ENCODE measurements around the gene CDH23.

Gene CDH23

DNA sequence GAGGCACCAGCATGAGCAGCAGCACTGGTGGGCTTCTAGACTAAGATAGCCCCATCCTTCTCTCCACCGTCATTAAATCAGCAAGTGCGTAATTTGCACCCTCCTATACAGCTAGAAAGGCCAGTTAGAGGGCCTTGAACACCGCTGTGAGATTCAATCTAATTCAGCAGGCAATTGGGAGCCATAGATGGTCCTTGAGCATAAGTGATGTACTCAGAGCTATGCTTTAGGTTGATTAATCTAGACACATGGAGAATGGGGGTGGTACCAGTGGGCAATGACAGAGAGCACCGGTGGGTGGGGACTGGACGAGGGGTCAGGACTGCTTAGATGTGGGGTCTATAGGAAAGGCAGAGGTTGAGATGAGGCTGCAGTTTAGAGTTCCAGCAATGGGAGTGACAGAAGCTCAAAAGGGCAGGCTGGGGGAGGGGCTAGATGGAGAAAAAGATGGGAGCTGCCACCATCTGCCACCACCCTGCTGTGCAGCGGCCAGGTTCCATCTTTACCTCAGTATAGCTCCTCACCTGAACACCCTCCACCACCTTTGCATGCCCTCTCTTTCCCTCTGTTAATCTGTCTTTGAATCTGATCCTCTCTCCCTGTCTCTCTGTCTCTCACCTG is 235.6 kb downstream of the CDH23 start:
- H3K4me1 ChIP-seq (ENCODE audit: control insufficient read depth in 1 of 2, insufficient read depth in 1 of 2, low read depth in 1 of 2, low read length in 1 of 2): peaks cover 30 to 39% of the 10 kb centered on the region in 2 experiments
- no peaks in the 10 kb centered on the region for H3K27me3 ChIP-seq
- no peak overlapping the region for H3K27ac ChIP-seq
- no peaks in the 10 kb centered on the region for H3K36me3 ChIP-seq
- H3K4me3 ChIP-seq (ENCODE audit: low read depth in 1 of 2, low read length in 1 of 2): no peak overlapping the region
- no peaks in the 10 kb centered on the region for H3K9me3 ChIP-seq
- TF ChIP-seq, protein P1, sequence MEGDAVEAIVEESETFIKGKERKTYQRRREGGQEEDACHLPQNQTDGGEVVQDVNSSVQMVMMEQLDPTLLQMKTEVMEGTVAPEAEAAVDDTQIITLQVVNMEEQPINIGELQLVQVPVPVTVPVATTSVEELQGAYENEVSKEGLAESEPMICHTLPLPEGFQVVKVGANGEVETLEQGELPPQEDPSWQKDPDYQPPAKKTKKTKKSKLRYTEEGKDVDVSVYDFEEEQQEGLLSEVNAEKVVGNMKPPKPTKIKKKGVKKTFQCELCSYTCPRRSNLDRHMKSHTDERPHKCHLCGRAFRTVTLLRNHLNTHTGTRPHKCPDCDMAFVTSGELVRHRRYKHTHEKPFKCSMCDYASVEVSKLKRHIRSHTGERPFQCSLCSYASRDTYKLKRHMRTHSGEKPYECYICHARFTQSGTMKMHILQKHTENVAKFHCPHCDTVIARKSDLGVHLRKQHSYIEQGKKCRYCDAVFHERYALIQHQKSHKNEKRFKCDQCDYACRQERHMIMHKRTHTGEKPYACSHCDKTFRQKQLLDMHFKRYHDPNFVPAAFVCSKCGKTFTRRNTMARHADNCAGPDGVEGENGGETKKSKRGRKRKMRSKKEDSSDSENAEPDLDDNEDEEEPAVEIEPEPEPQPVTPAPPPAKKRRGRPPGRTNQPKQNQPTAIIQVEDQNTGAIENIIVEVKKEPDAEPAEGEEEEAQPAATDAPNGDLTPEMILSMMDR (IDR thresholded peaks at IDR 0.05): no peak

DNA sequence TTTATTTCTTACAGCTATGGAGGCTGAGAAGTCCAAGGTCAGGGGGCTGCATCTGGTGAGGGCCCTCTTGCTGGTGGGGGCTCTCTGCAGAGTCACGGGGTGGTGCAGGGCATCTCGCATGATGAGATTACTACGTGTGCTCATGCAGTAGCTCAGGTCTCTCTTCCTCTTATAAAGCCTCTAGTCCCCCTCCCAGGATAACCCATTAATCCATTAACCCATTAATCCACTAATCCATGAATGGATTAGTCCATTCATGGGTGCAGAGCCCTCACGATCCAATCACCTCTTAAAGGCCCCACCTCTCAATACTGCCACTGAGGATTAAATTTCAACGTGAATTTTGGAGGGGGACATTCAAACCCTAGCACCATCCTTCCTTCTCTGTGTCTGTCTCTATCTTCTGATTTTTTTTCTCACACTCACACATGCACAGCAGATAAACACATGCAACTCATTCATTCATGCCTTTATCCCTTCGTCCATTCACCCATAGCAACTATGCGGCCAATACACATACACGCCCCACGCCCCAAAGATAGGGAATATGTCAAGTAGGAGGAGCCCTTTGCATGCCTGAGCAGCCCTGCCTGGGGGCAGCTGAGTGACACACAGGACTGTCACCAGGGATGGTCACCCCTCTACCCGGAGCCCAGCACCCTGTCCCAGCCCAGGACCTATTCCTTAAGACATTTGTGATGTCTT is 236.3 kb downstream of the CDH23 start:
- H3K4me1 ChIP-seq (ENCODE audit: control insufficient read depth in 1 of 2, insufficient read depth in 1 of 2, low read depth in 1 of 2, low read length in 1 of 2): peaks cover 34 to 42% of the 10 kb centered on the region in 2 experiments
- H3K27me3 ChIP-seq: no peaks in the 10 kb centered on the region
- TF ChIP-seq, protein P1 (IDR thresholded peaks at IDR 0.05): no peak
- no peak overlapping the region for H3K4me3 ChIP-seq (ENCODE audit: low read depth in 1 of 2, low read length in 1 of 2)
- no peak overlapping the region for H3K27ac ChIP-seq
- no peaks in the 10 kb centered on the region for H3K36me3 ChIP-seq
- H3K9me3 ChIP-seq: no peaks in the 10 kb centered on the region

DNA sequence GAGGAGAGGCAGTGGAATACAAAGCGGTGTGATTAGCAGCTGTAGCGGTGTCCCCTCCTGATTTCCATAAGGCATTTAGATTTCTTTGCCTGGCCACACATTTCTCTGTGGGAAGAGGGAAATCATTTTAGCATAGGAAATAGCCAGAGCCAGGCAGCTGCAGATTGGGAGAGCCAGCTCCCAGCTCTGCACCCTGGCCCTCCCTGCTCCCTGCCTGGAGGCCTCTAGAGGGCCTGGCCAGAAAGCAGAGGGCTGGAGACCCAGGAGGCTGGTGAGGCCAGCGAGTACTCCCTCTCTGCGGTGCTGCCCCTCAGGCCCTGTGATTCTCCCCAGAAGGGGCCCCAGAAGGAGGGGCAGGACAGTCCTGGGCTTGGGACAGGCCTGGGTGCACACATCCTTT is 237.2 kb downstream of the CDH23 start:
- H3K36me3 ChIP-seq: no peaks in the 10 kb centered on the region
- no peaks in the 10 kb centered on the region for H3K9me3 ChIP-seq

DNA sequence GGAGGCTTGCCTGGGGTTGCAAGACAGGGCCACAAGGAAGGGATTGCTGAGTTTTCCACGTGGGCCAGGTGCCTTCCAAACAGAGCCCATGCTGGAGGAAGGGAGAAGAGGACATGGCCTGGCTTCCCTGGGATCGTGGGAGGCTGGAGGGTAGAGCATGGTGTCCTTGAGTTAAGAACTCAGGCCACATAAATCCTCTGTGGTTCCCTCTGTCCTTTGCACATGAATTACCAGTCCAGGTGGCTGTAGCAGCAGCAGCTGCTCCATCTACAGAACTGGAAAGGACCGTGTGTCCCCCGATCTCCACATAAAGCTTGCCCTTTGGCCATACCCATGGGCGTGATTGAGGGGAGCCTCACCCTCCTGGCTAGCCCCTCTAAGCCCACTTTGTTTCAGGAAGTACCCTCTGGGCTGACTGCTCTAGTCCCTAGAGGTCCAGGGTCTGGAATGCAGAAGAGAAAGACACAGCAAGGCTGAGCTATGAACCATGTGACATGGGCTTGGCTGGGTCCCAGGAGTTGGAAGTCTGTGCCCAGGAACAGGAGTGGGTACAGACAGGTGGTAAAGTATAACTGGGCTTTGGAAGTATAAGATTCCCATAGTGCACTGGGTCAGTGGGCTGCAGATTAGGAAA is 237.9 kb downstream of the CDH23 start:
- H3K27me3 ChIP-seq: no peaks in the 10 kb centered on the region

More for the DNA sequence above, 237.2 kb downstream of the CDH23 start:
- Histone ChIP-seq H3K4me1 (ENCODE audit: control insufficient read depth in 1 of 2, insufficient read depth in 1 of 2, low read depth in 1 of 2, low read length in 1 of 2) (peaks cover 40 to 46% of the 10 kb centered on the region in 2 experiments), H3K27ac (peak overlapping the region; percentile 99), H3K27me3 (no peaks in the 10 kb centered on the region), H3K4me3 (ENCODE audit: low read depth in 1 of 2, low read length in 1 of 2) (no peak overlapping the region)
- TF ChIP-seq, protein P1 (IDR thresholded peaks at IDR 0.05): no peak

DNA sequence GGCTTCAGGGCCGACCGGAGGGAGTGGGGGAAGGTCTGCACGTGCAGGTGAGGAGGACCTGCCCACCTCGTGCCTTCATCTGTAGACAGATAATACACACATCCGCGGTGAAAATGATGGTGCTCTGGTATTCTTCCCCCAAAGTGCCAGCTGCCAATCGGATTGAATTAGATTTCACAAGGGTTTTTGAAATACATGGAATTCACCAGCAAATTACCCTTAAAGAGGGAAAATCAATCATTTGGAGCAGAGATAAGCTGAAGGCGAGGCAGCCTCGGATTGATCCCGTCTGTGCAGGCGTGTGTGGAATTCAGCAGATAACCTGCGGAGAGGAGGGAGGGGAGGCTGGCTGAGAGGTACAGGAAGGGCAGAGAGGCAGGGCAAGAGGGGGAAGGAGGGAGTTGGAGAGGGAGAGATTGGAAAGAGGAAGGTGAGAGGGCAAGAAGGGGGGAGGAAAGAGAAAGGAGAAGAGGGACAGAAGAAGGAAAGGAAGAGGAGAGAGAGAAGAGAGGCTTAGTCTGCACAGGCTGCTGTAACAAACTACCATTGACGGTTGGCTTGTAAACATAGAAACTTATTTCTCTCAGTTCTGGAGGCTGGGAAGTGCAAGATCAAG is 238.6 kb downstream of the CDH23 start:
- Histone ChIP-seq H3K27me3 (no peaks in the 10 kb centered on the region), H3K27ac (peak overlapping the region; percentile 99), H3K36me3 (no peaks in the 10 kb centered on the region), H3K4me1 (ENCODE audit: control insufficient read depth in 1 of 2, insufficient read depth in 1 of 2, low read depth in 1 of 2, low read length in 1 of 2) (peaks cover 47 to 60% of the 10 kb centered on the region in 2 experiments), H3K9me3 (no peaks in the 10 kb centered on the region), H3K4me3 (ENCODE audit: low read depth in 1 of 2, low read length in 1 of 2) (peak overlapping the region in 1 of 2 experiments; percentile 18)
- TF ChIP-seq, protein P1 (IDR thresholded peaks at IDR 0.05): no peak

More for the DNA sequence above, 237.9 kb downstream of the CDH23 start:
- H3K9me3 ChIP-seq: no peaks in the 10 kb centered on the region
- H3K27ac ChIP-seq: peak overlapping the region; percentile 99
- H3K4me3 ChIP-seq (ENCODE audit: low read depth in 1 of 2, low read length in 1 of 2): no peak overlapping the region
- peaks cover 47 to 53% of the 10 kb centered on the region in 2 experiments for H3K4me1 ChIP-seq (ENCODE audit: control insufficient read depth in 1 of 2, insufficient read depth in 1 of 2, low read depth in 1 of 2, low read length in 1 of 2)
- no peaks in the 10 kb centered on the region for H3K36me3 ChIP-seq
- TF ChIP-seq, protein P1 (IDR thresholded peaks at IDR 0.05): no peak

Measured in neutrophil (primary cell).